ENCODE results near the gene ZBTB5.
"Not testable (repeated sequence)": the region's sequence is repeated elsewhere in the genome, so short reads cannot be mapped to it uniquely, and the experiment has no call there.

The ZBTB5 gene

DNA sequence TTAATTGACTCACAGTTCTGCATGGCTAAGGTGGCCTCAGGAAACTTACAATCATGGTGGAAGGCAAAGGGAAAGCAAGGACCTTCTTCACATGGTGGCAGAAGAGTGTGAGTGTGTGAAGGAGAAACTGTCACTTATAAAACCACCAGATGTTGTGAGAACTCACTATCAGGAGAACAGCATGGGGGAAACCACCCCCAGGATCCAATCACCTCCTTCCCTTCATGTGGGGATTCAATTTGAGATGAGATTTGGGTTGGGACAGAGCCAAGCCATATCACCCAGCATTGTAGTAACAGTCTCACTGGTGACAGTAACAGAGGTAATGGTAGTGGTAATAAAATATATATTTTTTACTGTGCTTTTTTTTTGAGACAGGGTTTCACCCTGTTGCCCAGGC is 18.1 kb downstream of the ZBTB5 start:
- DNase-seq = no peak

DNA sequence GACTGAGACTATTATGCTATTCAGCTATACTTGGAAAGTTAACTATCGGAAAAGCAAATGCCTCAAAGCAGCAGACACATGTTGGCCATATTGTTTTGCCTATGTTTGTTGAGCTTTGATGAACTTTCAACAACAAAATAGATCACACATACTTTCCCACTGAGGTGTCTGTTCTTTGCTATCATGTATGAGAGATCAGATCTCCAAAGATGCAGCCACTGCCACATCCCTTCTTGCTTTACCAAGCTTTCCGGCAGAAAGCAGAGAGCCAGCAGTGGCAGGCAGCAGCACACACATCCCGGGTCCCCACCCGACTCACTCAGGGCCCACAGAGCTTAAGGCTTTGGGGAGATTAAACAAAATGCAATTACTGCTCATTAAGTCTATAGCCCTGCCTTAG is 18.8 kb downstream of the ZBTB5 start:
- no peak for DNase-seq

DNA sequence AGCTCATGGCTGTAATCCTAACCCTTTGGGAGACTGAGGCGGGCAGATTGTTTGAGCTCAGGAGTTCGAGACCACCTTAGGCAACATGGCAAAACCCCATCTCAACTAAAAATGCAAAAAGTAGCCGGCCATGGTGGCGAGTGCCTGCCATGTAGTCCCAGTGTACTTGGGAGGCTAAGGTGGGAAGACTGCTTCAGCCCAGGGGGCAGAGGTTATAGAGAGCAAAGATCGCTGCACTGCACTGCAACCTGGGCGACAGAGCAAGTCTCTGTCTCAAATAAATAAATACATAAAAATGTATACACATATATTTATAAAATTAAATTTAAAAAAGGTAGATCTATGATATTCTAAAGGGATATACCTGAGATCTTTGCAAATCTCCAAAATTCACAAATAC is 19.4 kb downstream of the ZBTB5 start:
- DNase-seq = no peak

DNA sequence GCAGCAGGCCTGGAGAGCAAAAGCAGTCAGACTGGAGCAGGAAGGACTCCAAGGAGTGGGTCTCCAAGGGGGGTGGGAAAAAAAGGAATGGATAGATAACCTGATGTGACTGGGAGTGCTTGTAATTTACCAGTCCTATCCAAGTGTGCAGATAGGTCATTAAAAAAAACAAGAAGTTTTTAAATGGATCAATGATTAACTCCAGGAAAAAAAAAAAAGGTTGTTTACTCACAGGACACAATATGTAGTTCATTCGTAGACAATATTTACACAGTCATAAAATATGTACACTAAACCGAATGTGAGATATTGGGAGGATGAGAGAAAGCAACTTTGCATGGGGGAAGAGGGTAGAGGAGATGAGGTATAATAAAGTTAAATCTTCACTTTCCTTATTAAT is 20.4 kb downstream of the ZBTB5 start:
- DNase-seq = no peak

- DNase-seq = no peak
Observed at GRCh38 chr9:37443566-37443965, 21.7 kb downstream of the ZBTB5 start.

DNA sequence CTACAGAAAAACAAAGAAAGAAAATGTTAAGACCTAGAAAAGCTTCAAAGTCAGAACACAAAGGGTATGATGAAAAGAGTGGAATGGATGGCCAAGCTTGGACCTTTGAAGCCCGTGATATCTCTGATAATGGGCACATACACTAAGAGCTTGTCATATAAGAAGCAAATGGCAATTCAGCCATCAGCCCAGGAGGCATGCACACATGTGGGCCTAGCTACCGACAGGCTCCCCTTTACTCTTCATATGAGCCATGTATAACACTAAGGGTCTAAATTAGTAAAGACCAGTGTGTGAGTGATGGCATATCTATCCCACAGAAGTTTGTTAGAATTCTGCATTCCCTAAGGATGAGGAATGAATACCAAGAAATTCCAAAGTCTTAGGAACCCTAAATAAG is 22.7 kb downstream of the ZBTB5 start:
- no peak for DNase-seq

DNA sequence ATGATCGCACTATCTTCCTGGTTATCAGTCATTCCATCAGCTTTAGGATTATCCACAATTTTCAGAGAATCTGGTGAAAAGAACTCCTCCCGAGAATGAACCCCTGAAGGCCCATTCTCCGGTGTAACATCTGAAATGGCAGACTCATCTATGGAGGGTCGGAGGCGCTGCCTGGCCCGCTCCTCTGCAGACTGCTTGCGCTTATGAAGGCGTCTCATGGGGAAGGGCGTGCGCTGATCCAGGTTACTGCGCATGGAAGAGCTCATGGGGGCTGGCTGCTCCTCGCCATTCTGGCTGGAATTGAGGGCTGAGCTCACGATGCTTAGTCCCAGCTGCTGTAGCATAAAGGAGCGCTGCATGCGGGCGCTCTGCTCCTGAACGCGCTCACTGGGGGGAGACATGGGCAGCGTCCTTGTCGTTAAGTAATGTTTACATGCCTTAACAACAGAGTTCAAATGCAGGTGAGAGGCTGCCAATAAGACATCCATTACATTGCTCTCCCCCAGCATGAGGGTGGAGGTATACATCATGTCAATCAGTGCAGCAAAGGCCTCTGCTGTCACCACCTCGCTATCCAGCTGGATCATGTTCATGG is 23.4 kb downstream of the ZBTB5 start:
- no peak for DNase-seq

- no peak for DNase-seq
Observed at GRCh38 chr9:37438359-37438758, 26.9 kb downstream of the ZBTB5 start.

GRCh38 chr9:37437621-37438020 is 27.6 kb downstream of the ZBTB5 start:
- no peak for DNase-seq

DNA sequence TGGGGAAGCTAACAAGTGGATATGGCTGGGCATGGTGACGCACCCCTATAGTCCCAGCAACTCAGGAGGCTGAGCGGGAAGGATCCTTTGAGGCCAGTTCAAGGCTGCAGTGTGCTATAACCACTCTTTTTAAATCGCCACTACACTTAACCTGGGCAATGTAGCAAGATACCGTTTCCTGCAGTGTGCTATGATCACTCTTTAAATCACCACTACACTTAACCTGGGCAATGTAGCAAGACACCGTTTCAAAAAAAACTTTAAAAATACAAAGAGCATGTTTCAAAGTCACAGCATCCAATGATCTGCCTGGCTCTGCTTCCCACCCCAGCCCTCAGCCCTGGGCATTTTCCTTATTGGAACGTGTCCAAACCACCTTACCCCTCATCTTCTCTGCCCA is 28.2 kb downstream of the ZBTB5 start:
- no peak for DNase-seq

- DNase-seq = no peak
Observed at GRCh38 chr9:37436540-37436939, 28.7 kb downstream of the ZBTB5 start.

- no peak for DNase-seq
Observed at GRCh38 chr9:37433867-37434371, 31.3 kb downstream of the ZBTB5 start.

- no peak for DNase-seq
Observed at GRCh38 chr9:37432020-37432419, 33.2 kb downstream of the ZBTB5 start.

DNA sequence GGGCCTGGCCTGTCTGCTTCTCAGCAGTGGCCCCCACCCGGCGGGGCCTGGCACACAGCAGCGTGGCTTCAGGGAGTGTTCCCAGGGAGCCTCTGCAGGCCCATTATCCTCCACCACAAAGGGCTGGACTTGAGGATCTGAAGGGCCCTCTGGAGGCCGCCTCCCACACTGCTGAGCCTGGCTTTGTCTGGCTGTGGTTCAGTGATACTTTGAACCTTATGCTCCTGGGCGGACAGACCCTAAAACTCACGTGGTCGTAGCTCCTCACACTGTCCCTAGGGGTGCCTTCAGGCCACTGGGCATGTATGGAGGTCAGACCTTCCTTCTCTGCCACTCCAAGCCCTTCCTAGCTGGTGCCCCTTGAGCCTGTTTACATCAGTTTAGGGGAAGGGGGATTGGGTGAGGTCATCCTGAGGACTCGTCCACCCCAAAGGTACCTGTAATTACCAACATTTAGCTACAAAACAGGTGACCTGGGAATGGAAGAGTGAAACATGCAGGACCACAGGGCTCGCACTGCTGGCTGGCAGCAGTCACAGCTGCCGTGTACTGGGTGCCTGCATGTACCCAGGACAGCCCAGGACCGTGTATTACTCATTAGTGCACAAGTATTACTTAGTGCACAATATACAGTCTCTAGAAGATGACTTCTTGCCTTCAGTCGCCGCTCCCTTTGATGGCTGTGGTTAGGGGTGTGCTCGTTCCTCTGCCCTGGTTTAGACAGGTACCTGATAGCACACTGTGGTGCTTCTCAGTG is 34.2 kb downstream of the ZBTB5 start:
- DNase-seq = no peak

DNA sequence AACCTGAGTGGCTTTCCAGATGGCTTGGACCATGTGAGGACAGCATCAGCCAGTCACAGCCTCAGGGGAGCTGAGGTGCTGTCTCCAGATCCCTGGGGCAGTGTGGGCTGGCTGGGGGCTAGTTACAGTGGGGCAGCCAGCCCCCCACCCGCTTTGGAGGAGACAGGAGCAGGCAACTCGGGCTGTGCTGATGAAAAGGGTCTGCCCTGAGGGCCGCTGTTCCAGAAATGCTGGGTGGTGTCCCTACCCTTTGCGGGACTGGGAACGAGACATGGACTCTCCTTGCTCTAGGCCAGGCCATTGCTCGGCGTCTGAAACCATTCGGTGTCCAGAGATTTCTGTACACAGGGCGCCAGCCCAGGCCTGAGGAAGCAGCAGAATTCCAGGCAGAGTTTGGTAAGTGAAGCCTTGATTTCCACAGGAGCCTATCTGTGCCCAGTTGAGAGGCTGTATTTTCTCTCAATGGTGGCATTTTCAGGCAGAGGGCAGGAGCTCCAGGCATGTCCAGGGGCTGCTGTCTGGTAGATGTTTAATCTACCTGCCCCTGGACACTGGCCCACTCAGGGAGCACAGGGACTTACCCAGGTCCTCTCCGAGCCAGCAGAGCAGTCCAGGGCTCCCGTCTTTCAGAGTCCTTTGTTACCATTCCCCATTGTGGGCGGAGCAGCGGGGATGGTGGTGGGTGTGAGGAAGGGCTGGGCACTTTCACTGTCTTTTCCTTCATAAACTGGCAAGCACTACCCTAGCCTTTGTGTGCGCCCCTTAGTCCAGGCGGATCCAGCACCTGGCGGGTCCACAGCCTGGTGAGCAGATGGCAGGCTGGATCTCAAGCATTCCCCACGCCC is 35.6 kb downstream of the ZBTB5 start:
- no peak for DNase-seq

DNA sequence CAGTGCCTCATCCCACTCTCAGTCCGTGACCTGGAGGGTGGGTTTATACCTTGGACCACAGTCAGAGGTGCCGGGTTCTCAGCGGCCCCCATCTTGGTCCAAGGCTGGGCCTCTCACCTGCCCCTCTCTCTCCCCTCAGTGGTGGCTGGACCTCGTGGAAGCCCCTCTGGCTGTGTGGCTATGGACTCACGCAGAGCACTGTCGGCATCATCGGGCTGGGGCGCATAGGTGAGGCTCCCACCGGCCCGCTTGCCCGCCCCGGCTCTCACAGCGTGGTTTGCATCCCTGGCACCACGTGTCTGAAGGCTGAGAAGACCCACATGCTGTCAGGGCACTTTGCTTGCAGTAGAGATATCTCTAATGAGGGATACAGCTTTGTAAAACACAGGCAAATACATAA is 36.9 kb downstream of the ZBTB5 start:
- DNase-seq = no peak

DNA sequence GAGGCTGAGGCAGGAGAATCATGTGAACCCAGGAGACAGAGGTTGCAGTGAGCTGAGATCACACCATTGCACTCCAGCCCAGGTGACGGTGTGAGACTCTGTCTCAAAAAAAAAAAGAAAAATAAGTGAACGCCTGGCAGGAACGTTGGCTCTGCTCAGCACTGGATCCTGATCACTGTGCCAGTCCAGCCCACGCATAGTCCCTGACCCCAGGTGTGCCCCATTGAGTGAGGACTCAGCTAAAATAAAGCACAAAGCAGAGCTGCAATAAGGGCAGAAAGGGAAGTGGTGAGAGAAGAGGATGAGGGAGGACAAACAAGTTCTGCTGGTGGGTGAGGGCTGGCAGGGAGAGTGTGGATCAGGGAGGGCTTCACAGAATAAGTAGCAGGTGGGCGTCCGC is 38.4 kb downstream of the ZBTB5 start:
- no peak for DNase-seq

DNA sequence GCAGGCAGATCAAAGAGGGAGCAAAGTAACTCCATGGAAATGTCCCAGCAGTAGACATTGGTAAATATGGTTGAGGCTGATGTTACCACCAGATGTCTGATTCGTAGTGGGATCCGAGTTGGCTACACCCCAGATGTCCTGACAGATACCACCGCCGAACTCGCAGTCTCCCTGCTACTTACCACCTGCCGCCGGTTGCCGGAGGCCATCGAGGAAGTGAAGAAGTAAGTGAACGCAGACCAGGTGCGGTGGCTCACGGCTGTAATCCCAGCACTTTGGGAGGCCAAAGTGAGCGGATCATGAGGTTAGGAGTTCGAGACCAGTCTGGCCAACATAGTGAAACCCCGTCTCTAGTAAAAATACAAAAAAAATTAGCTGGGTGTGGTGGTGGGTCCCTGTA is 38.8 kb downstream of the ZBTB5 start:
- not testable (repeated sequence) for DNase-seq

DNA sequence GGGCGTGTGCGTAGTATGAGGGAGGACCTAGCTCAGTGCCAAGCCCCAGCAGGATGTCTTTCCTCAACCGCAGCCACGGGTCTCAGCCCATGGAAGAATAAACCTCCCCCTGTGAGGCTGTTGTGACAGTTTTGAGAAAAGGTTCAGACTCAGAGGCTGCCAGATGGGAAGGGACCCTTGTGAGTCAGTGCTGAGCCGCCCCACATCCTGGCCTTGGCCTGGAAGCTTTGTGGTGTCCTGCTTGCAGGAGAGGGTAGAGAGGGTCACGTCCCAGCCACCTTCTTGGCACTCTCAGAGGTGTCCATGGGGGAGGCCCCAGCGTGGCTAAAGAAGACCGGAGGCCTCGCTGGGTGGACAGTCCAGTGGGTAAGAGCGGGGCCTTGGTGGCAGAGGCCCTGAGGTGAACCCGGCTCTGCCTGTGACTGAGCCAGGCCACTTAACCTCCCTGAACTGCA is 39.9 kb downstream of the ZBTB5 start:
- DNase-seq = no peak

GRCh38 chr9:37424686-37425297 is 40.5 kb downstream of the ZBTB5 start:
- no peak for DNase-seq

- no peak for DNase-seq
Observed at GRCh38 chr9:37424204-37424685, 41.0 kb downstream of the ZBTB5 start.

DNA sequence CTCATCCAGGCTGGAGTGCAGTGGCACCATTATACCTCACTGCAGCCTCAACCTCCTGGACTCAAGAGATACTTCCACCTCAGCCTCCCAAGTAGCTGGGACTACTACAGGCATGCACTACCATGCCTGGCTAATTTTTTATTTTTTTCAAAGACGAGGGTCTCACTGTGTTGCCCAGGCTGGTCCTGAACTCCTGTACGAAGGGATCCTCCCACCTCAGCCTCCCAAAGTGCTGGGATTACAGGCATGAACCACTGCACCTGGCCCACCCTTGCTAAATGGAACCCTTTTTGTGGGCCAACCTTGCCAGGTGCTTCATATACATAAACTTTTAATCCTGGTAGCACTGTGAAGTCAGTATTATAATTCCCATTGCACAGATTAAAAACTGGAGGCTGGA is 41.7 kb downstream of the ZBTB5 start:
- DNase-seq = no peak
